ENCODE measurements around the gene SLC1A1. TPM values are rescaled to one million over a fixed set of nuclear protein-coding genes. Genes with fewer than 3 reads are reported as not detected.

Gene SLC1A1
- total and polyA plus RNA-seq, 2 experiments from 2014 or later, result 3.7 to 8.2 TPM

- peaks cover 1% of the 10 kb centered on the region for H3K27me3 Mint-ChIP-seq (ENCODE audit: insufficient read depth, low read depth, poor library complexity)
- ATAC-seq, result no peak
- peaks cover 7% of the 10 kb centered on the region for H3K4me1 Mint-ChIP-seq
These were observed 63.7 kb downstream of the SLC1A1 start for GRCh38 chr9:4553951-4554381.

DNA sequence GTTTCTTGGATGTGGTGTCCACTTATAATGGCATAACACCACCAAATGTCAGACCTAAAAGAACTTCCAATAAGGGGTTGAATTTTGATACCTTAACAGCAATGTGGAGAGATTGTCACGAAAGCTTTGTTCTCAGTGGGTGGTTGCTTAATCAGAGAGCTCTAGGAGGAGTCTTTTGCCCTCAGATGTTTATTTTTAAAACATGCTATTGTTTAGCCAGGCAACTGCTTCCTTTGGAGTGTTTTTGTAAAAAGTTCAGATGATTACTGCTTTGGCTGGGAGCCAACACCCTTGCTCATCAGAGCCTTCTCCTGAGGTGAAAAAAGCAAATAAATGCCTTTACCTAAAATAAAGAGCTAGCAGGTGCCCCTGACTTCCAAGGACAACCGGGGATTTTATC is 65.0 kb downstream of the SLC1A1 start:
- no peaks in the 10 kb centered on the region for H3K9me3 Mint-ChIP-seq
- no peaks in the 10 kb centered on the region for H3K36me3 Mint-ChIP-seq (ENCODE audit: low read depth)
- H3K27me3 Mint-ChIP-seq (ENCODE audit: insufficient read depth, low read depth, poor library complexity), result no peaks in the 10 kb centered on the region
- no peaks in the 10 kb centered on the region for H3K27me3 ChIP-seq (ENCODE audit: insufficient read depth)
- H3K9me2 ChIP-seq (ENCODE audit: insufficient read depth), result no peaks in the 10 kb centered on the region
- no peak overlapping the region for H3K27ac ChIP-seq (ENCODE audit: low read depth)
- H3K4me1 ChIP-seq (ENCODE audit: insufficient read depth), result no peaks in the 10 kb centered on the region
- H4K20me1 ChIP-seq (replicated peaks; ENCODE audit: insufficient read depth), result no peaks in the 10 kb centered on the region; the same call in 1 of the 2 replicates
- H2AFZ ChIP-seq, result no peak overlapping the region
- ATAC-seq, result no peak
- no peak overlapping the region for H3K4me3 ChIP-seq
- H3K4me3 Mint-ChIP-seq, result no peak overlapping the region
- no peak overlapping the region for H3K27ac Mint-ChIP-seq
- no peak overlapping the region for H3K4me2 ChIP-seq
- no peak for DNase-seq (ENCODE audit: low spot score)
- no peaks in the 10 kb centered on the region for H3K36me3 ChIP-seq (ENCODE audit: insufficient read depth)
- H3K79me2 ChIP-seq (replicated peaks; ENCODE audit: insufficient read depth), result no peaks in the 10 kb centered on the region
- peaks cover 4% of the 10 kb centered on the region for H3K4me1 Mint-ChIP-seq
- no peaks in the 10 kb centered on the region for H3F3A ChIP-seq (replicated peaks; ENCODE audit: low read depth)
- TF ChIP-seq, protein P1, sequence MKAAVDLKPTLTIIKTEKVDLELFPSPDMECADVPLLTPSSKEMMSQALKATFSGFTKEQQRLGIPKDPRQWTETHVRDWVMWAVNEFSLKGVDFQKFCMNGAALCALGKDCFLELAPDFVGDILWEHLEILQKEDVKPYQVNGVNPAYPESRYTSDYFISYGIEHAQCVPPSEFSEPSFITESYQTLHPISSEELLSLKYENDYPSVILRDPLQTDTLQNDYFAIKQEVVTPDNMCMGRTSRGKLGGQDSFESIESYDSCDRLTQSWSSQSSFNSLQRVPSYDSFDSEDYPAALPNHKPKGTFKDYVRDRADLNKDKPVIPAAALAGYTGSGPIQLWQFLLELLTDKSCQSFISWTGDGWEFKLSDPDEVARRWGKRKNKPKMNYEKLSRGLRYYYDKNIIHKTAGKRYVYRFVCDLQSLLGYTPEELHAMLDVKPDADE (IDR thresholded peaks at IDR 0.05), result no peak
- TF ChIP-seq, protein P2, sequence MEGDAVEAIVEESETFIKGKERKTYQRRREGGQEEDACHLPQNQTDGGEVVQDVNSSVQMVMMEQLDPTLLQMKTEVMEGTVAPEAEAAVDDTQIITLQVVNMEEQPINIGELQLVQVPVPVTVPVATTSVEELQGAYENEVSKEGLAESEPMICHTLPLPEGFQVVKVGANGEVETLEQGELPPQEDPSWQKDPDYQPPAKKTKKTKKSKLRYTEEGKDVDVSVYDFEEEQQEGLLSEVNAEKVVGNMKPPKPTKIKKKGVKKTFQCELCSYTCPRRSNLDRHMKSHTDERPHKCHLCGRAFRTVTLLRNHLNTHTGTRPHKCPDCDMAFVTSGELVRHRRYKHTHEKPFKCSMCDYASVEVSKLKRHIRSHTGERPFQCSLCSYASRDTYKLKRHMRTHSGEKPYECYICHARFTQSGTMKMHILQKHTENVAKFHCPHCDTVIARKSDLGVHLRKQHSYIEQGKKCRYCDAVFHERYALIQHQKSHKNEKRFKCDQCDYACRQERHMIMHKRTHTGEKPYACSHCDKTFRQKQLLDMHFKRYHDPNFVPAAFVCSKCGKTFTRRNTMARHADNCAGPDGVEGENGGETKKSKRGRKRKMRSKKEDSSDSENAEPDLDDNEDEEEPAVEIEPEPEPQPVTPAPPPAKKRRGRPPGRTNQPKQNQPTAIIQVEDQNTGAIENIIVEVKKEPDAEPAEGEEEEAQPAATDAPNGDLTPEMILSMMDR (conservative IDR thresholded peaks at IDR 0.05; ENCODE audit: low read depth in 2 of 2), result no peak
- TF ChIP-seq CREB1 (CRISPR knock-in tag; IDR thresholded peaks at IDR 0.05; ENCODE audit: low read depth) (no peak), ZNF114 (CRISPR knock-in tag; IDR thresholded peaks at IDR 0.05) (no peak), ZNF462 (CRISPR knock-in tag; IDR thresholded peaks at IDR 0.05) (no peak), REST (IDR thresholded peaks at IDR 0.05; ENCODE audit: unreplicated experiment) (no peak), NANOG (IDR thresholded peaks at IDR 0.05; ENCODE audit: borderline replicate concordance) (no peak), EZH2 (IDR thresholded peaks at IDR 0.05; ENCODE audit: low read depth, unreplicated experiment) (no peak), POLR2AphosphoS5 (IDR thresholded peaks at IDR 0.05; ENCODE audit: low read depth) (no peak)

More at GRCh38 chr9:4553951-4554381, 63.7 kb downstream of the SLC1A1 start:
- H3K4me2 ChIP-seq, result no peak overlapping the region
- H3K4me3 Mint-ChIP-seq, result no peak overlapping the region
- no peaks in the 10 kb centered on the region for H3K36me3 ChIP-seq (ENCODE audit: insufficient read depth)
- no peak overlapping the region for H3K4me3 ChIP-seq
- no peaks in the 10 kb centered on the region for H3K79me2 ChIP-seq (replicated peaks; ENCODE audit: insufficient read depth)
- H3K9me2 ChIP-seq (ENCODE audit: insufficient read depth), result no peaks in the 10 kb centered on the region
- H4K20me1 ChIP-seq (replicated peaks; ENCODE audit: insufficient read depth), result no peaks in the 10 kb centered on the region; the same call in 1 of the 2 replicates
- H2AFZ ChIP-seq, result no peak overlapping the region
- H3K4me1 ChIP-seq (ENCODE audit: insufficient read depth), result no peaks in the 10 kb centered on the region
- no peaks in the 10 kb centered on the region for H3K36me3 Mint-ChIP-seq (ENCODE audit: low read depth)
- DNase-seq (ENCODE audit: low spot score), result no peak
- TF ChIP-seq POLR2AphosphoS5 (IDR thresholded peaks at IDR 0.05; ENCODE audit: low read depth) (no peak), STAT1 (IDR thresholded peaks at IDR 0.05; ENCODE audit: unreplicated experiment) (no peak)
- no peak overlapping the region for H3K27ac Mint-ChIP-seq
- no peaks in the 10 kb centered on the region for H3K9me3 Mint-ChIP-seq
- H3F3A ChIP-seq (replicated peaks; ENCODE audit: low read depth), result 0 out of 2 replicates have a peak, but pooled peaks cover under 1% of the 10 kb centered on the region
- H3K27me3 ChIP-seq (ENCODE audit: insufficient read depth), result no peaks in the 10 kb centered on the region
- H3K27ac ChIP-seq (ENCODE audit: low read depth), result no peak overlapping the region
